Ascending aorta (tissue), 2 donors: ENCODE measurements around the gene SMIM35. TPM values are rescaled to one million over a fixed set of nuclear protein-coding genes. Genes with fewer than 3 reads are reported as not detected.

Source experiments
- DNase-seq, 2 donors: peaks; one replicate each; pipeline ENCODE4 v3.0.0-alpha.2; 2019; ENCODE audit warnings: low spot score in 2 of 2
- H3K27ac ChIP-seq, 2 donors: fragments of 200-600 bp; sonication (generic); one replicate each; pipeline ENCODE4 v1.5.1; 2016 to 2017; ENCODE audit warnings: mild to moderate bottlenecking in 1 of 2
- H3K27me3 ChIP-seq: fragments of 200-600 bp; sonication (generic); one replicate; pipeline ENCODE4 v1.5.1; 2017
- H3K36me3 ChIP-seq, 2 donors: fragments of 200-600 bp; sonication (generic); one replicate each; pipeline ENCODE4 v1.5.1; 2016
- H3K4me1 ChIP-seq, 2 donors: fragments of 200-600 bp; sonication (generic); one replicate each; pipeline ENCODE4 v1.5.1; 2016 to 2017; ENCODE audit warnings: mild to moderate bottlenecking in 1 of 2
- H3K4me3 ChIP-seq, 2 donors: fragments of 200-600 bp; sonication (generic); one replicate each; pipeline ENCODE4 v1.5.1; 2016 to 2017; ENCODE audit warnings: mild to moderate bottlenecking in 1 of 2
- H3K9me3 ChIP-seq, 2 donors: fragments of 200-600 bp; sonication (generic); one replicate each; pipeline ENCODE4 v1.5.1; 2016
- CTCF ChIP-seq, 3 experiments: fragments of 200-600 bp in 2 of 3; fragments of 450-650 bp in 1 of 3; sonication (generic) in 2 of 3; IDR thresholded peaks; one replicate each; pipeline ENCODE4 v1.5.1; 2016 to 2019; ENCODE audit warnings: antibody characterized with exemption in 3 of 3, mild to moderate bottlenecking in 1 of 3, moderate library complexity in 1 of 3
- intact Hi-C: fragments of 100-400 bp; cut with DNase I; formaldehyde crosslinking; loops from one replicate; pipeline ENCODE4 v1.15.1; 2023
- total RNA-seq: library from RNA; depleted of rRNA; stranded (reverse); fragments of >200 nt; gene quantifications from one replicate; pipeline ENCODE4 v1.1.0, GENCODE V29; 2016

SMIM35 gene
- total RNA-seq, 1 donor from 2014 or later: not detected

- H3K9me3 ChIP-seq: no peaks in the 10 kb centered on the region
- H3K27me3 ChIP-seq: no peaks in the 10 kb centered on the region
- TF ChIP-seq CTCF (IDR thresholded peaks at IDR 0.05): no peak
- no peak within 1 kb of the TSS for H3K4me3 ChIP-seq
- H3K4me1 ChIP-seq: no peaks in the 10 kb centered on the region
- intact Hi-C loops: no loop called here
- H3K36me3 ChIP-seq: no peaks in the 10 kb centered on the region
- H3K27ac ChIP-seq: no peak within 1 kb of the TSS
- no peak for DNase-seq
Observed at GRCh38 chr11:118076754-118077281, 9.9 kb downstream of the SMIM35 start, which contains the start of gene TMPRSS4. TMPRSS4 (plus strand) TSS chr11:118077078; CDS start chr11:118077303, 225 bp downstream.

- Histone ChIP-seq H3K4me3 (no peak overlapping the region), H3K27me3 (no peaks in the 10 kb centered on the region), H3K36me3 (no peaks in the 10 kb centered on the region), H3K27ac (no peak overlapping the region), H3K9me3 (no peaks in the 10 kb centered on the region), H3K4me1 (no peaks in the 10 kb centered on the region)
- no peak for TF ChIP-seq CTCF (IDR thresholded peaks at IDR 0.05)
- intact Hi-C loops: no loop called here
- DNase-seq: no peak
Observed at GRCh38 chr11:118074785-118075184, 12.0 kb downstream of the SMIM35 start.

GRCh38 chr11:118074091-118074685 is 12.6 kb downstream of the SMIM35 start:
- no peaks in the 10 kb centered on the region for H3K27me3 ChIP-seq
- no peak for TF ChIP-seq CTCF (IDR thresholded peaks at IDR 0.05)

GRCh38 chr11:118073554-118073953 is 13.2 kb downstream of the SMIM35 start:
- TF ChIP-seq CTCF (IDR thresholded peaks at IDR 0.05): no peak
- no peaks in the 10 kb centered on the region for H3K9me3 ChIP-seq
- H3K36me3 ChIP-seq: no peaks in the 10 kb centered on the region
- no peak overlapping the region for H3K27ac ChIP-seq
- intact Hi-C loops: no loop called here
- DNase-seq: no peak
- no peak overlapping the region for H3K4me3 ChIP-seq
- no peaks in the 10 kb centered on the region for H3K27me3 ChIP-seq
- no peaks in the 10 kb centered on the region for H3K4me1 ChIP-seq

More at GRCh38 chr11:118074091-118074685, 12.6 kb downstream of the SMIM35 start:
- H3K9me3 ChIP-seq: no peaks in the 10 kb centered on the region
- DNase-seq: no peak
- no peaks in the 10 kb centered on the region for H3K36me3 ChIP-seq
- H3K27ac ChIP-seq: no peak overlapping the region
- intact Hi-C loops: no loop called here
- H3K4me3 ChIP-seq: no peak overlapping the region
- H3K4me1 ChIP-seq: no peaks in the 10 kb centered on the region

GRCh38 chr11:118071416-118072030 is 15.2 kb downstream of the SMIM35 start:
- TF ChIP-seq CTCF (IDR thresholded peaks at IDR 0.05): no peak
- intact Hi-C loops: no loop called here
- H3K27ac ChIP-seq: no peak overlapping the region
- H3K4me1 ChIP-seq: no peaks in the 10 kb centered on the region
- H3K4me3 ChIP-seq: no peak overlapping the region
- no peak for DNase-seq
- H3K27me3 ChIP-seq: no peaks in the 10 kb centered on the region
- no peaks in the 10 kb centered on the region for H3K9me3 ChIP-seq
- H3K36me3 ChIP-seq: no peaks in the 10 kb centered on the region
